A673 (cell line): ENCODE results near the gene VAC14. TPM values are rescaled to one million over a fixed set of nuclear protein-coding genes. Genes with fewer than 3 reads are reported as not detected.

Experiments used
- BruUV-seq: library from RNA; stranded (reverse); fragments of 400-500 nt; replicated peaks from 2 replicates; lab custom pipeline; 2021; lab: Mats Ljungman, UMichigan
- CTCF ChIA-PET: fragments of 300-600 bp; sonication (Branson Sonifier 250); formaldehyde crosslinking; loops from one replicate; lab custom pipeline; 2022; ENCODE audit warnings: antibody characterized with exemption; lab: Charles Lee
- POLR2A ChIA-PET: fragments of 300-600 bp; sonication (Branson Sonifier 250); formaldehyde crosslinking; loops from one replicate; lab custom pipeline; 2022; ENCODE audit warnings: antibody characterized with exemption; ENCODE audit not compliant: low non-redundant PET; lab: Charles Lee
- DNase-seq: peaks from one replicate; pipeline ENCODE4 v3.0.0-alpha.2; 2015; ENCODE audit warnings: low spot score
- H3K27ac ChIP-seq: fragments of 200-600 bp; sonication (generic); 2 replicates; pipeline ENCODE4 v1.5.1; 2016; ENCODE audit warnings: mixed run types, low read depth, mild to moderate bottlenecking, mixed read lengths, antibody characterized with exemption, low read length; ENCODE audit not compliant: poor library complexity, severe bottlenecking
- H3K27me3 ChIP-seq: fragments of 200-600 bp; sonication (generic); replicated peaks from 2 replicates; pipeline ENCODE4 v1.6.1; 2017; ENCODE audit warnings: mixed run types, low read depth, mild to moderate bottlenecking, mixed read lengths, antibody characterized with exemption, low read length; ENCODE audit not compliant: insufficient read depth, poor library complexity
- H3K36me3 ChIP-seq: fragments of 200-600 bp; sonication (generic); 2 replicates; pipeline ENCODE4 v1.6.1; 2016; ENCODE audit warnings: mixed run types, mild to moderate bottlenecking, mixed read lengths, antibody characterized with exemption, low read length; ENCODE audit not compliant: insufficient read depth, poor library complexity, severe bottlenecking
- H3K4me1 ChIP-seq: fragments of 200-600 bp; sonication (generic); 2 replicates; pipeline ENCODE4 v1.6.1; 2017; ENCODE audit warnings: mixed run types, mild to moderate bottlenecking, mixed read lengths, antibody characterized with exemption, low read length; ENCODE audit not compliant: insufficient read depth, poor library complexity, severe bottlenecking
- H3K4me3 ChIP-seq: fragments of 200-600 bp; sonication (generic); 2 replicates; pipeline ENCODE4 v1.5.1; 2016; ENCODE audit warnings: low read depth, mixed run types, mild to moderate bottlenecking, mixed read lengths, low read length; ENCODE audit not compliant: poor library complexity, severe bottlenecking
- H3K9me3 ChIP-seq: fragments of 200-600 bp; sonication (generic); 2 replicates; pipeline ENCODE4 v1.6.1; 2016; ENCODE audit warnings: mixed run types, low read depth, mild to moderate bottlenecking, mixed read lengths, antibody characterized with exemption, low read length; ENCODE audit not compliant: poor library complexity, severe bottlenecking
- EZH2 ChIP-seq: fragments of 200-600 bp; sonication (generic); IDR thresholded peaks from 2 replicates; pipeline ENCODE4 v1.6.1; 2017; ENCODE audit warnings: borderline replicate concordance, low read depth, mild to moderate bottlenecking, mixed read lengths, antibody characterized with exemption, low read length; ENCODE audit not compliant: poor library complexity, severe bottlenecking
- intact Hi-C: fragments of 100-400 bp; cut with micrococcal nuclease; formaldehyde crosslinking; loops from one replicate; pipeline ENCODE4 v1.10.0; 2022; ENCODE audit not compliant: unreplicated experiment
- total RNA-seq: library from RNA; stranded (reverse); gene quantifications from 2 replicates; pipeline ENCODE4 v1.2.3, GENCODE V29; 2021
- TF ChIP-seq, protein P1 (sequence below): fragments of 300-800, 200-600 bp; sonication (generic); conservative IDR thresholded peaks from 2 replicates; pipeline ENCODE4 v1.5.1; 2017; ENCODE audit warnings: low read depth, mild to moderate bottlenecking, antibody characterized with exemption, low read length, moderate library complexity, mixed read lengths

The VAC14 gene
- total RNA-seq, 1 experiment from 2014 or later = 46.6 TPM

DNA sequence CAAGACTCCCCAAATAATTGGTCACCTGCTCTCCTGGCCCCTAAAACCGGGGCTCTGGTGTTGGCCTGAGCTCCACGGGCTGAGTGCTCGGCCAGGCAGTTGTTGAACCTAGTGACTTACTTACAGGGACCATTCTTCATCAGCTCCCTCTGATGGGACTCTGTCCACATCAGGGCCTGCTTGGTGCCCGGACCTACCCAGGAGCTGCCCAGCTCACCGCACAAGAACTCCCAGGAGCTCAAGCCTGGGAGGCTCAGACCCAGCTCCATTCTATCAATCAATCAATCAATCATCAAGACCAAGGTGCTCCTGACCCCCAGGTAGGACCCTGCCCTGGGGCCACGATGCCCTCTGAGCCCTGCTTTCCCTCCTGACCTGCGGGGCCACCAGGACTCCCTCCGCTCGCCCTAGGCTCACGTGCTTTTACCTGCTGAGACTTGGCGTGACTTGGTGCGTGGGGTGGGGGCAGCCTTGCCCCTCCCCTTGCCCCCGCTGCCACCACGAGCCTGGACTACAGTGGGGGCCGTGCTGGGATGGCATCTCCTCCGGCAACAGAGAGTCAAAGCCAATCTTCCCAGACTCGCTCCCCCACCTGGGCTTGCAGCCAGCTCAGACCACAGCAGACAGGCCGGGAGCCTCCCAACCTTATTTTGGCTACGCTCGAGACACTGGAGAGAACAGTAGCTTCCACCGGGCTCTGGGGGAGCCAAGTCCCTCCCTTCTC lies 138.9 kb downstream of the VAC14 start:
- Histone ChIP-seq H3K27me3 (no peaks in the 10 kb centered on the region), H3K36me3 (peaks cover 39% of the 10 kb centered on the region), H3K9me3 (no peaks in the 10 kb centered on the region), H3K4me3 (no peak overlapping the region), H3K27ac (no peak overlapping the region), H3K4me1 (no peaks in the 10 kb centered on the region)
- TF ChIP-seq, protein P1, sequence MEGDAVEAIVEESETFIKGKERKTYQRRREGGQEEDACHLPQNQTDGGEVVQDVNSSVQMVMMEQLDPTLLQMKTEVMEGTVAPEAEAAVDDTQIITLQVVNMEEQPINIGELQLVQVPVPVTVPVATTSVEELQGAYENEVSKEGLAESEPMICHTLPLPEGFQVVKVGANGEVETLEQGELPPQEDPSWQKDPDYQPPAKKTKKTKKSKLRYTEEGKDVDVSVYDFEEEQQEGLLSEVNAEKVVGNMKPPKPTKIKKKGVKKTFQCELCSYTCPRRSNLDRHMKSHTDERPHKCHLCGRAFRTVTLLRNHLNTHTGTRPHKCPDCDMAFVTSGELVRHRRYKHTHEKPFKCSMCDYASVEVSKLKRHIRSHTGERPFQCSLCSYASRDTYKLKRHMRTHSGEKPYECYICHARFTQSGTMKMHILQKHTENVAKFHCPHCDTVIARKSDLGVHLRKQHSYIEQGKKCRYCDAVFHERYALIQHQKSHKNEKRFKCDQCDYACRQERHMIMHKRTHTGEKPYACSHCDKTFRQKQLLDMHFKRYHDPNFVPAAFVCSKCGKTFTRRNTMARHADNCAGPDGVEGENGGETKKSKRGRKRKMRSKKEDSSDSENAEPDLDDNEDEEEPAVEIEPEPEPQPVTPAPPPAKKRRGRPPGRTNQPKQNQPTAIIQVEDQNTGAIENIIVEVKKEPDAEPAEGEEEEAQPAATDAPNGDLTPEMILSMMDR = no peak
- no peak for TF ChIP-seq EZH2
- no peak for DNase-seq
- ChIA-PET POLR2A (no interaction called here), CTCF (no interaction called here)
- intact Hi-C loops = no loop called here
- BruUV-seq = TSS peak; percentile 61

DNA sequence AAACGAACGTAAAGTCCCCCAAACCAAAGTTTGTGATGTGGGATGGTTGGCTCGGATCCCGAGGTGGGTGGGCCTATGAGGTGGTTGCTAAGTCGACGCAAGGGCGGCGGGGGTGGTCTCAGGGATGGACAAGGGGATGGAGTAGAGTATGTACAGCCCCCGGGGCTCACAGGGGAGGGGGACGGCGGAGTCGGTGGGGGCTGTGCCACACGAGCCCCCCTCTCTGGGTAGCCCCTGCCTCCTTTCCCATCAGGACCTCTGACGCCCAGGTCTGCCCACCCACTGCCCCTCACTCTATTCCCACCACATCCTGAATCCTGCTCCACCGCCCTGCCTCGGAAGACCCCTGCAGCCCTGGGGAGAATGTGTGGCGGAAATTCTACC lies 139.4 kb downstream of the VAC14 start:
- intact Hi-C loops = no loop called here
- no peaks in the 10 kb centered on the region for H3K9me3 ChIP-seq
- no peak overlapping the region for H3K27ac ChIP-seq
- H3K4me3 ChIP-seq = no peak overlapping the region
- no peaks in the 10 kb centered on the region for H3K4me1 ChIP-seq
- no peaks in the 10 kb centered on the region for H3K27me3 ChIP-seq
- no TSS peak for BruUV-seq
- DNase-seq = no peak
- CTCF ChIA-PET = no interaction called here
- peaks cover 35% of the 10 kb centered on the region for H3K36me3 ChIP-seq
- TF ChIP-seq, protein P1 = no peak
- TF ChIP-seq EZH2 = no peak
- POLR2A ChIA-PET = no interaction called here

- H3K27ac ChIP-seq = no peak overlapping the region
- no peaks in the 10 kb centered on the region for H3K9me3 ChIP-seq
- intact Hi-C loops = no loop called here
- DNase-seq = no peak
- no peaks in the 10 kb centered on the region for H3K27me3 ChIP-seq
- no peak overlapping the region for H3K4me3 ChIP-seq
- TF ChIP-seq EZH2 = no peak
- TF ChIP-seq, protein P1 = no peak
- H3K36me3 ChIP-seq = peaks cover 28% of the 10 kb centered on the region
- H3K4me1 ChIP-seq = no peaks in the 10 kb centered on the region
- no TSS peak for BruUV-seq
- POLR2A ChIA-PET = no interaction called here
- CTCF ChIA-PET = no interaction called here
These were observed 140.1 kb downstream of the VAC14 start for GRCh38 chr16:70660672-70661350.
